BE2C (cell line): ENCODE measurements around the gene DIS3L.

ENCODE experiments used
- DNase-seq: peaks from one replicate; pipeline ENCODE4 v3.0.0-alpha.2; 2020
- H3K27me3 ChIP-seq: fragments of 250-450 bp; sonication (Bioruptor Pico); 2 replicates; pipeline ENCODE4 v1.5.1; 2020; ENCODE audit warnings: mild to moderate bottlenecking
- H3K36me3 ChIP-seq: fragments of 250-450 bp; sonication (Bioruptor Pico); 2 replicates; pipeline ENCODE4 v1.5.1; 2020; ENCODE audit warnings: mild to moderate bottlenecking
- H3K4me1 ChIP-seq: fragments of 250-450 bp; sonication (Bioruptor Pico); 2 replicates; pipeline ENCODE4 v1.5.1; 2020
- H3K4me3 ChIP-seq: 2 replicates; pipeline ENCODE4 v1.5.1; 2011; ENCODE audit warnings: low read depth, low read length
- H3K9me3 ChIP-seq: fragments of 250-450 bp; sonication (Bioruptor Pico); 2 replicates; pipeline ENCODE4 v1.5.1; 2020
- TF ChIP-seq, protein P1 (sequence below): IDR thresholded peaks from 2 replicates; pipeline ENCODE4 v1.5.1; 2012; ENCODE audit warnings: mild to moderate bottlenecking, low read depth, low read length

The DIS3L gene

DNA sequence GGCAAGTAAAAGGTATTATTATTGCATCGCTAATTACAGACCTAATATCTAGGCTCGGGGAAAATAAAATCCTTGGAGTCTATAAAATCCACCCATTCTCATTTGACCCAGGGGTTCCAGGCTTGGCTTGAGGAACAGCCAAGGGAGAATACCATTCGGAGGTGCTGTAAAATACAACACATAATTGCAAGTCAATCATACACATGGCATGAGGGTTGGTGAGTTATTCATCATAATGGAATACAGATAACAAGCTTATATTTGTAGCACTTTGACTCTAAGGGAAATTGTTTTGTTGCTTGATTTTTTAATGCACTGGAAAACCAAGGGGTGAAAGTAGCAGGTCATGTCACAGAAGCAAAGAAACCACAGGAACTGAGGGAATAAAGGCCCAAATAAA lies 16.8 kb upstream of the DIS3L start:
- DNase-seq: no peak
- Histone ChIP-seq H3K36me3 (no peaks in the 10 kb centered on the region), H3K4me3 (no peak overlapping the region), H3K27me3 (no peaks in the 10 kb centered on the region), H3K9me3 (no peaks in the 10 kb centered on the region; the same call in 1 of the 2 replicates), H3K4me1 (no peaks in the 10 kb centered on the region)
- TF ChIP-seq, protein P1, sequence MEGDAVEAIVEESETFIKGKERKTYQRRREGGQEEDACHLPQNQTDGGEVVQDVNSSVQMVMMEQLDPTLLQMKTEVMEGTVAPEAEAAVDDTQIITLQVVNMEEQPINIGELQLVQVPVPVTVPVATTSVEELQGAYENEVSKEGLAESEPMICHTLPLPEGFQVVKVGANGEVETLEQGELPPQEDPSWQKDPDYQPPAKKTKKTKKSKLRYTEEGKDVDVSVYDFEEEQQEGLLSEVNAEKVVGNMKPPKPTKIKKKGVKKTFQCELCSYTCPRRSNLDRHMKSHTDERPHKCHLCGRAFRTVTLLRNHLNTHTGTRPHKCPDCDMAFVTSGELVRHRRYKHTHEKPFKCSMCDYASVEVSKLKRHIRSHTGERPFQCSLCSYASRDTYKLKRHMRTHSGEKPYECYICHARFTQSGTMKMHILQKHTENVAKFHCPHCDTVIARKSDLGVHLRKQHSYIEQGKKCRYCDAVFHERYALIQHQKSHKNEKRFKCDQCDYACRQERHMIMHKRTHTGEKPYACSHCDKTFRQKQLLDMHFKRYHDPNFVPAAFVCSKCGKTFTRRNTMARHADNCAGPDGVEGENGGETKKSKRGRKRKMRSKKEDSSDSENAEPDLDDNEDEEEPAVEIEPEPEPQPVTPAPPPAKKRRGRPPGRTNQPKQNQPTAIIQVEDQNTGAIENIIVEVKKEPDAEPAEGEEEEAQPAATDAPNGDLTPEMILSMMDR: no peak

DNA sequence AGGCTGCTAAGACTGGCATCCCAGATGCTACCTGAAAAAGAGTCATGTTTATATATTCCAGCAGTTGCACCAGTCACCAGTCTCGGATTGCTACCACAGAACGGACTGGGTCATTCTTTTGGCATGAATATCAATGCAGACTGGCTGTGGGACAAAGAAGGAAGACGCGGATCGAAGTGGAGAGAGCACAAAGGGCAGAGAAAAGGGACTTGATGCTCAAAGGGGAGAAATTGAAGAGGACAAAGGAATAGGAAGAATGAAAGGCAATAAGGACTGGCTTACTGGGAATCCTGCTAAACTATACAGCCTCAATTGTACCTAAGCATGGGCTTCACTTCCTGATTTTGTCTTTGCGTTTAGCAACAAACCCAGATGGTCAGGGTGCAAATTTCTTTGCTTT lies 15.3 kb upstream of the DIS3L start:
- no peaks in the 10 kb centered on the region; the same call in 1 of the 2 replicates for H3K9me3 ChIP-seq
- no peak for DNase-seq
- no peaks in the 10 kb centered on the region for H3K36me3 ChIP-seq
- TF ChIP-seq, protein P1: no peak
- H3K27me3 ChIP-seq: no peaks in the 10 kb centered on the region
- no peak overlapping the region for H3K4me3 ChIP-seq
- H3K4me1 ChIP-seq: no peaks in the 10 kb centered on the region

DNA sequence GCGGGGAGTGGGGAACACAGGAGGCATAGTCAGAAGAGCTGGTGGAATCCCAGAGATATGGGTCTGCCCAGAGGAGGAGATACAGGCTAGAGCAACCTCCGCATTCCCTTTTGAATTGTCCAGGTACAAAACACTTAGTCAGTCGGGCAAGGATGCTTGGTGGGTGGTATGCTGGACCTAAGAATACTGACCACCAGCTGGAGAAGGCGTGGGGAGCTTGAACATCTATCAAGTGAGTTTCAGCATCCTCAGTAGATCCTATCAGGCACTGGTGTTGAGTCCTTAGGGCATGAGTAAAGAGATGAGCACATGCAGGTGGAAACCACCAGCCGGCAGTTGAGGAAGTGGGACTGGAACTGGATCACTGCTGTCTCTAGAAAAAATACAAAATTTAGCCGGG lies 14.7 kb upstream of the DIS3L start:
- no peaks in the 10 kb centered on the region; the same call in 1 of the 2 replicates for H3K9me3 ChIP-seq
- H3K4me1 ChIP-seq: no peaks in the 10 kb centered on the region
- H3K36me3 ChIP-seq: no peaks in the 10 kb centered on the region
- no peaks in the 10 kb centered on the region for H3K27me3 ChIP-seq
- no peak overlapping the region for H3K4me3 ChIP-seq
- no peak for DNase-seq
- TF ChIP-seq, protein P1: no peak

DNA sequence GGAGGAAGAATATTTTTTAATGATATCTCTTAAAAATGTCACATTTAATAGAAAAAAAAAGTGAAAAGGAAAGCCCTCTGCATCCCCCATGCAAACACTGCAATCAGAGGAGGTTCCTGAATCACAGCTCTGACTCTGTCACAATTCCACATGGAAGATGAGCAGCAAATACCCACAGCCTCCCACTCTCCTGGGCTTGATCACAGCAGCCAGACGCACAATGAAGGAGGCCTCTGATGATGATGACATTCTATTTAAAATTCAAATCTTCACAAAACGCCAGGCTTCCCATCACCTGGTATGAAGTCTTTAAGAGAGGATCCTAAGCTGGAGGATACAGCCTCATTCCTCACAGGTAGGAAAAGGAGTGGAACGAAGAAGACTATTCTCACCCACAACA lies 9.1 kb upstream of the DIS3L start:
- Histone ChIP-seq H3K27me3 (no peaks in the 10 kb centered on the region), H3K4me3 (no peak overlapping the region), H3K4me1 (peaks cover 13% of the 10 kb centered on the region), H3K36me3 (no peaks in the 10 kb centered on the region), H3K9me3 (no peaks in the 10 kb centered on the region; the same call in 1 of the 2 replicates)
- TF ChIP-seq, protein P1: no peak
- DNase-seq: no peak

DNA sequence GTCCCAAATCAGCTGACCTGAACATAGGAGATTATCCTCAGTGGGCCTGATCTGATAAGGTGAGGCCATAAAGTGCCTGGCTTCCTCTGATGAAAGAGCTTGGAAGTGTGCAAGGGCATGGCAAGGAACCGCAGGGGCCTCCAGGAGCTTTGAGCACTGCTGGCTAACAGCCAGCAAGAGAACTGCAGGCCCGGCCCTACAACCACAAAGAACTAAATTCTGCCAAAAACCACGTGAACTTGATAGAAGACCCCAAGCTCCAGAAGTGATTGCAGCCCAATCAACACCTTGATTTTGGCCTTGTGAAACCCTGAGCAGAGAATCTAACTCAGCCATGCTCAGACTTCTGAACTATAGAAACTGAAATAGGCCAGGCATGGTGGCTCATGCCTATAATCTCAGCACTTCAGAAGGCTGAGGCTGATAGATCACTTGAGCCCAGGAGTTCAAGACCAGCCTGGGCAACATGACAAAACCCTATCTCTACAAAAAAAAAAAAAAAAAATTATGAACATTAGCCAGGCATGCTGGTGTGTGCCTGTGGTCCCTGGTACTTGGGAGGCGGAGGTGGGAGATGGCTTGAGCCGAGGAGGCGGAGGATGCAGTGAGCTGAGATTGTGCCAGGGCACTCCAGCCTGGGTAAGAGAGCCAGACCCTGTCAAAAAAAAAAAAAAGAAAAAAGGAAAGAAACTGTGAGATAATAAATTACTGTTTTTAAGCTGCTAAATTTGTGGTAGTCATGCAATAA lies 7.7 kb upstream of the DIS3L start:
- Histone ChIP-seq H3K9me3 (no peaks in the 10 kb centered on the region; the same call in 1 of the 2 replicates), H3K4me3 (no peak overlapping the region), H3K27me3 (no peaks in the 10 kb centered on the region), H3K4me1 (peaks cover 13% of the 10 kb centered on the region), H3K36me3 (no peaks in the 10 kb centered on the region)
- no peak for DNase-seq
- TF ChIP-seq, protein P1: no peak

DNA sequence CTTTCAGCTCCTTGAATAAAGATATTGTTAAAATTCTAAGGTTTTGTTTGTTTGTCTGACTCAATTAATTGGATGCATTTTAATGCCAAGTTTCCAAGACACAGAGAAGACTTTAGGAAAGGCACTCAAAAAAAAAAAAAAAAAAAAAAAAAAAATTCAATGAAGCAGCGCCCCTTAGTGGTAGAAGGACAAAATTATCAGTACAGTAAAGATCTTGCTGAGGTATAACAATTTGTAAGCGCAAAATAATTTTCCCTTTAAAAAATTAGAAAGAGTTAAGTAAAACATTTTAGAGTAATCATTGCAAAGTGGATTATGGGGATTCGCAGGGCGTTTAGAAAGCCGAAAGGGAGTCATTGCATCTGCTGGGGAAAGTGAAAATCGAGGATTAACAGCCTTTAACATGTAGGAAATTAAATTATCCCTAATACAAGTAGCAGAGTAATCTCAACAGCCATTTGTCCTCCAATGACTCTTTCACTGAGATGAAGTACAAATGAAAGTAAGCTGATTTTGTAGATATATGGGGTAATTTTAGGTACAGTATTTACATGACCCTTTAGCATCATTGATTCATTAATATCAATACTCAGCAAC lies 5.8 kb upstream of the DIS3L start:
- Histone ChIP-seq H3K9me3 (no peaks in the 10 kb centered on the region), H3K27me3 (no peaks in the 10 kb centered on the region), H3K4me3 (peak overlapping the region; percentile 25), H3K36me3 (no peaks in the 10 kb centered on the region), H3K4me1 (peaks cover 13% of the 10 kb centered on the region)
- no peak for DNase-seq
- TF ChIP-seq, protein P1: peak; percentile 56
